K562 (cell line): ENCODE measurements around the gene SCIN. TPM values are rescaled to one million over a fixed set of nuclear protein-coding genes. Genes with fewer than 3 reads are reported as not detected.
"Not testable (repeated sequence)": the region's sequence is repeated elsewhere in the genome, so short reads cannot be mapped to it uniquely, and the experiment has no call there.

ENCODE experiments used
- ATAC-seq: fragments of 200-7000 bp; cut with Tn5 transposase; 3 replicates; pipeline ENCODE4 v1.9.1; 2020; ENCODE audit warnings: moderate library complexity
- BruUV-seq: library from RNA; stranded (reverse); fragments of 400-500 nt; replicated peaks from 2 replicates; lab custom pipeline; 2021; lab: Mats Ljungman, UMichigan
- CTCF ChIA-PET: fragments of 300-600 bp; formaldehyde crosslinking; extraction: SDS; loops from one replicate; lab custom pipeline; 2021; ENCODE audit warnings: low intra/inter-chr PET ratio; lab: Yijun Ruan, JAX
- POLR2A ChIA-PET: fragments of 300-600, 350-650 bp; sonication (Branson Sonifier 250); formaldehyde crosslinking; extraction: SDS; loops from one replicate; lab custom pipeline; 2021; ENCODE audit warnings: antibody characterized with exemption, inconsistent platforms; lab: Yijun Ruan, JAX
- DNase-seq, 4 experiments: peaks; one replicate each; pipeline versions ENCODE4 v3.0.0 to v3.0.0-alpha.2; 2011 to 2018; ENCODE audit warnings: low spot score in 3 of 4, mixed read lengths in 3 of 4; ENCODE audit errors: extremely low read depth in 1 of 4
- FAIRE-seq: peaks from 2 replicates; lab custom pipeline; 2011; peaks lifted over from hg19 to GRCh38; lab: Jason Lieb, UNC
- H2AFZ ChIP-seq: 2 replicates; pipeline ENCODE4 v1.6.0; 2011; ENCODE audit warnings: low read depth, low read length, control low read depth, inconsistent platforms
- H3K27ac ChIP-seq: fragments of 200-600 bp; 3 replicates; pipeline ENCODE4 v1.8.0; 2011; ENCODE audit warnings: low read depth, mild to moderate bottlenecking, control low read depth, inconsistent platforms, low read length, moderate library complexity, mixed read lengths; ENCODE audit errors: extremely low read depth
- H3K27me3 ChIP-seq, 2 experiments: fragments of 300-600 bp in 1 of 2; 2 replicates in 1 of 2; 3 replicates in 1 of 2; pipeline versions ENCODE4 v1.6.0 to v1.8.0; 2011; ENCODE audit warnings: inconsistent platforms in 2 of 2, low read length in 2 of 2, mild to moderate bottlenecking in 1 of 2, mixed read lengths in 1 of 2, moderate library complexity in 1 of 2; ENCODE audit not compliant: control insufficient read depth in 2 of 2, insufficient read depth in 2 of 2
- H3K36me3 ChIP-seq: fragments of 300-600 bp; 3 replicates; pipeline ENCODE4 v1.8.0; 2011; ENCODE audit warnings: mild to moderate bottlenecking, low read length, inconsistent platforms; ENCODE audit not compliant: control insufficient read depth, insufficient read depth
- H3K4me1 ChIP-seq, 2 experiments: fragments of 200-600 bp in 1 of 2; replicated peaks in 1 of 2; 2 replicates in 1 of 2; 3 replicates in 1 of 2; pipeline versions ENCODE4 v1.5.1 to v1.8.0; 2011; ENCODE audit warnings: inconsistent platforms in 2 of 2, low read length in 2 of 2, mild to moderate bottlenecking in 1 of 2, mixed read lengths in 1 of 2, moderate library complexity in 1 of 2; ENCODE audit not compliant: control insufficient read depth in 2 of 2, insufficient read depth in 2 of 2
- H3K4me2 ChIP-seq: 2 replicates; pipeline ENCODE4 v1.6.1; 2011; ENCODE audit warnings: low read length, control low read depth, inconsistent platforms, mixed read lengths; ENCODE audit not compliant: insufficient read depth
- H3K4me3 ChIP-seq: fragments of 200-600 bp; sonication (generic), shearing (Covaris generic); 2 replicates; pipeline ENCODE4 v1.5.1; 2016; ENCODE audit warnings: control low read depth, inconsistent platforms
- H3K79me2 ChIP-seq: fragments of 200-600 bp; 3 replicates; pipeline ENCODE4 v1.8.0; 2011; ENCODE audit warnings: low read length, inconsistent platforms; ENCODE audit not compliant: control insufficient read depth, insufficient read depth
- H3K9ac ChIP-seq, 2 experiments: 2 replicates each; pipeline versions ENCODE4 v1.6.0 to v1.6.1; 2011; ENCODE audit warnings: low read depth in 2 of 2, low read length in 2 of 2, control low read depth in 1 of 2, inconsistent platforms in 1 of 2, mild to moderate bottlenecking in 1 of 2, mixed read lengths in 1 of 2; ENCODE audit not compliant: insufficient read depth in 1 of 2
- H3K9me1 ChIP-seq: one replicate; pipeline ENCODE4 v1.6.0; 2011; ENCODE audit warnings: inconsistent platforms, mild to moderate bottlenecking, low read length, moderate library complexity; ENCODE audit not compliant: control insufficient read depth, insufficient read depth
- H3K9me3 ChIP-seq: replicated peaks from 2 replicates; pipeline ENCODE4 v1.5.1; 2011; ENCODE audit warnings: low read depth, low read length, inconsistent platforms; ENCODE audit not compliant: control insufficient read depth, insufficient read depth
- H4K20me1 ChIP-seq: replicated peaks from 2 replicates; pipeline ENCODE4 v1.6.1; 2011; ENCODE audit warnings: low read length, inconsistent platforms, mixed read lengths; ENCODE audit not compliant: control insufficient read depth, insufficient read depth
- WGBS: fragments of 100-300 bp; shearing (Covaris generic); methylation state at CpG from one replicate; pipeline ENCODE4 v1.1.6; 2016; ENCODE audit warnings: low coverage, mixed read lengths; ENCODE audit not compliant: insufficient coverage; ENCODE audit errors: missing lambda C conversion rate; 5-methylcytosine and 5-hydroxymethylcytosine counted together
- in situ Hi-C: fragments of 300-500 bp; cut with MboI; formaldehyde crosslinking; loops from 4 replicates; pipeline ENCODE4 v1.15.0; 2018; ENCODE audit warnings: inconsistent platforms, mixed read lengths
- intact Hi-C: fragments of 100-400 bp; cut with micrococcal nuclease; formaldehyde crosslinking; loops from 2 replicates; pipeline ENCODE4 v1.14.2; 2022
- polyA plus RNA-seq, 8 experiments: library from polyadenylated mRNA; depleted of rRNA in 4 of 8; stranded (reverse) in 5 of 8; unstranded in 3 of 8; fragments of >200 nt; fragmentation: Nextera tagmentation in 2 of 8; fragmentation: Illumina TruSeq in 1 of 8; extraction: Ambion mirVana in 2 of 8; extraction: Trizol in 1 of 8; gene quantifications; 2 replicates each; pipeline versions ENCODE4 v1.2.1 to v1.2.3, GENCODE V29; 2011 to 2014; ENCODE audit warnings: inconsistent platforms in 1 of 8, missing spikeins in 1 of 8
- total RNA-seq, 7 experiments: library from RNA; depleted of rRNA in 6 of 7; stranded (reverse); fragments of >200 nt in 6 of 7; fragmentation: Illumina TruSeq in 2 of 7; extraction: Trizol in 2 of 7; gene quantifications; 2 replicates each; pipeline versions ENCODE4 v1.2.1 to v1.2.3, GENCODE V29; 2011 to 2021; ENCODE audit warnings: low replicate concordance in 1 of 7
- TF ChIP-seq, protein P1 (sequence below): fragments of 450-650 bp; IDR thresholded peaks from 2 replicates; pipeline ENCODE4 v1.6.1; 2016

SCIN gene
- total and polyA plus RNA-seq, 9 of the 15 experiments (the other 6 are each of a cell fraction or from before 2014, with no cell fraction given): 0.67 to 18.2 (median 10.6) TPM

DNA sequence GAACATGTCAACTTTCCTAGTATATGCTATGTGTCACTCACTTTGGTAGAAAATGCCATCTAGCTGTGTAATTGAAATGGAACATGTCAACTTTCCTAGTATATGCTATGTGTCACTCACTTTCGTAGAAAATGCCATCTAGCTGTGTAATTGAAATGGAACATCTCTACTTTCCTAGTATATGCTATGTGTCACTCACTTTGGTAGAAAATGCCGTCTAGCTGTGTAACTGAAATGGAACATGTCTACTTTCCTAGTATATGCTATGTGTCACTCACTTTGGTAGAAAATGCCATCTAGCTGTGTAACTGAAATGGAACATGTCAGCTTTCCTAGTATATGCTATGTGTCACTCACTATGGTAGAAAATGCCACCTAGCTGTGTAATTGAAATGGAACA, 43.8 kb upstream of the SCIN start:
- BruUV-seq, in situ Hi-C loops, FAIRE-seq, ATAC-seq, H4K20me1 ChIP-seq, H3K27ac ChIP-seq, DNase-seq, H3K4me3 ChIP-seq, H3K9ac ChIP-seq, H3K4me2 ChIP-seq, H3K79me2 ChIP-seq, H3K36me3 ChIP-seq, H3K9me3 ChIP-seq, H3K27me3 ChIP-seq, H3K9me1 ChIP-seq, H3K4me1 ChIP-seq, H2AFZ ChIP-seq: not testable (repeated sequence)
- TF ChIP-seq, protein P1, sequence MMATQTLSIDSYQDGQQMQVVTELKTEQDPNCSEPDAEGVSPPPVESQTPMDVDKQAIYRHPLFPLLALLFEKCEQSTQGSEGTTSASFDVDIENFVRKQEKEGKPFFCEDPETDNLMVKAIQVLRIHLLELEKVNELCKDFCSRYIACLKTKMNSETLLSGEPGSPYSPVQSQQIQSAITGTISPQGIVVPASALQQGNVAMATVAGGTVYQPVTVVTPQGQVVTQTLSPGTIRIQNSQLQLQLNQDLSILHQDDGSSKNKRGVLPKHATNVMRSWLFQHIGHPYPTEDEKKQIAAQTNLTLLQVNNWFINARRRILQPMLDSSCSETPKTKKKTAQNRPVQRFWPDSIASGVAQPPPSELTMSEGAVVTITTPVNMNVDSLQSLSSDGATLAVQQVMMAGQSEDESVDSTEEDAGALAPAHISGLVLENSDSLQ: 0 out of 2 replicates have a peak, but pooled peaks have one; percentile 16
- WGBS: 38% methylated on average over 2 of the region's 2 CpGs
- ChIA-PET CTCF (interaction anchor here (3.5 to 4.5 kb wide), 2 partner anchors 97 to 737 kb away, joined by 24 to 32 read pairs; no protein-coding TSS in a partner anchor), POLR2A (interaction anchor here (0.8 kb wide), 1 partner anchor 164 kb away, joined by 3 read pairs; no protein-coding TSS in a partner anchor)
- intact Hi-C loops: loop anchor here (5.0 kb wide), 1 partner anchor 61 kb away; no protein-coding TSS in a partner anchor

DNA sequence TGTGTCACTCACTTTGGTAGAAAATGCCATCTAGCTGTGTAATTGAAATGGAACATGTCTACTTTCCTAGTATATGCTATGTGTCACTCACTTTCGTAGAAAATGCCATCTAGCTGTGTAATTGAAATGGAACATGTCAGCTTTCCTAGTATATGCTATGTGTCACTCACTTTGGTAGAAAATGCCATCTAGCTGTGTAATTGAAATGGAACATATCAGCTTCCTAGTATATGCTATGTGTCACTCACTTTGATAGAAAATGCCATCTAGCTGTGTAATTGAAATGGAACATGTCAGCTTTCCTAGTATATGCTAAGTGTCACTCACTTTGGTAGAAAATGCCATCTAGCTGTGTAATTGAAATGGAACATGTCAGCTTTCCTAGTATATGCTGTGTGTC, 42.9 kb upstream of the SCIN start:
- BruUV-seq: not testable (repeated sequence)
- WGBS: 31% methylated on average over 1 of the region's 1 CpG

More for the DNA sequence above, 42.9 kb upstream of the SCIN start:
- H3K4me3 ChIP-seq, H3K9me1 ChIP-seq, H3K4me1 ChIP-seq, H3K36me3 ChIP-seq, DNase-seq, FAIRE-seq, H2AFZ ChIP-seq, H3K9me3 ChIP-seq, ATAC-seq, H3K27me3 ChIP-seq, CTCF ChIA-PET, H3K79me2 ChIP-seq, POLR2A ChIA-PET, in situ Hi-C loops, H3K4me2 ChIP-seq, H4K20me1 ChIP-seq, H3K27ac ChIP-seq, H3K9ac ChIP-seq: not testable (repeated sequence)
- intact Hi-C loops: loop anchor here (5.0 kb wide), 1 partner anchor 60 kb away; no protein-coding TSS in a partner anchor
